ENCODE measurements around the gene GPR37.

Gene GPR37

GRCh38 chr7:124716894-124717293 is 48.7 kb downstream of the GPR37 start:
- Histone ChIP-seq H3K27me3 (ENCODE audit: low read length) (no peaks in the 10 kb centered on the region), H3K27ac (ENCODE audit: low read depth, low read length) (no peak overlapping the region), H4K20me1 (ENCODE audit: low read depth, low read length) (no peaks in the 10 kb centered on the region), H2AFZ (ENCODE audit: low read depth, low read length, severe bottlenecking) (no peak overlapping the region), H3K9me3 (ENCODE audit: insufficient read depth, low read length) (no peaks in the 10 kb centered on the region), H3K4me2 (ENCODE audit: low read depth, low read length, poor library complexity, severe bottlenecking) (no peak overlapping the region), H3K4me3 (ENCODE audit: insufficient read depth, low read length, poor library complexity, severe bottlenecking) (no peak overlapping the region), H3K9ac (ENCODE audit: low read length) (no peak overlapping the region), H3K9me2 (replicated peaks; ENCODE audit: insufficient read depth, low read length) (no peaks in the 10 kb centered on the region), H3K79me2 (ENCODE audit: insufficient read depth, low read length) (no peaks in the 10 kb centered on the region), H3F3A (ENCODE audit: insufficient read depth) (no peaks in the 10 kb centered on the region), H3K36me3 (ENCODE audit: low read length) (no peaks in the 10 kb centered on the region)
- TF ChIP-seq CTCF (IDR thresholded peaks at IDR 0.05; ENCODE audit: insufficient read depth, low read length, poor library complexity, severe bottlenecking): no peak
- TF ChIP-seq EZH2phosphoT487 (conservative IDR thresholded peaks at IDR 0.05; ENCODE audit: low read length): no peak

- Histone ChIP-seq H3K27me3 (ENCODE audit: low read length) (no peaks in the 10 kb centered on the region), H2AFZ (ENCODE audit: low read depth, low read length, severe bottlenecking) (no peak overlapping the region), H4K20me1 (ENCODE audit: low read depth, low read length) (no peaks in the 10 kb centered on the region), H3K9me3 (ENCODE audit: insufficient read depth, low read length) (no peaks in the 10 kb centered on the region), H3K4me2 (ENCODE audit: low read depth, low read length, poor library complexity, severe bottlenecking) (no peak overlapping the region), H3K4me3 (ENCODE audit: insufficient read depth, low read length, poor library complexity, severe bottlenecking) (no peak overlapping the region), H3K79me2 (ENCODE audit: insufficient read depth, low read length) (no peaks in the 10 kb centered on the region), H3K27ac (ENCODE audit: low read depth, low read length) (no peak overlapping the region), H3K9ac (ENCODE audit: low read length) (no peak overlapping the region), H3F3A (ENCODE audit: insufficient read depth) (no peaks in the 10 kb centered on the region), H3K36me3 (ENCODE audit: low read length) (no peaks in the 10 kb centered on the region), H3K9me2 (replicated peaks; ENCODE audit: insufficient read depth, low read length) (no peaks in the 10 kb centered on the region)
- no peak for TF ChIP-seq CTCF (IDR thresholded peaks at IDR 0.05; ENCODE audit: insufficient read depth, low read length, poor library complexity, severe bottlenecking)
- TF ChIP-seq EZH2phosphoT487 (conservative IDR thresholded peaks at IDR 0.05; ENCODE audit: low read length): no peak
Measured at GRCh38 chr7:124713086-124713485, 52.5 kb downstream of the GPR37 start.

GRCh38 chr7:124712017-124712416 is 53.6 kb downstream of the GPR37 start:
- H3F3A ChIP-seq (ENCODE audit: insufficient read depth): no peaks in the 10 kb centered on the region
- no peaks in the 10 kb centered on the region for H3K27me3 ChIP-seq (ENCODE audit: low read length)
- H3K4me2 ChIP-seq (ENCODE audit: low read depth, low read length, poor library complexity, severe bottlenecking): no peak overlapping the region
- H3K79me2 ChIP-seq (ENCODE audit: insufficient read depth, low read length): no peaks in the 10 kb centered on the region
- H3K9ac ChIP-seq (ENCODE audit: low read length): no peak overlapping the region
- no peak overlapping the region for H3K4me3 ChIP-seq (ENCODE audit: insufficient read depth, low read length, poor library complexity, severe bottlenecking)
- no peaks in the 10 kb centered on the region for H3K9me3 ChIP-seq (ENCODE audit: insufficient read depth, low read length)
- H2AFZ ChIP-seq (ENCODE audit: low read depth, low read length, severe bottlenecking): no peak overlapping the region
- no peak overlapping the region for H3K27ac ChIP-seq (ENCODE audit: low read depth, low read length)
- no peaks in the 10 kb centered on the region for H3K9me2 ChIP-seq (replicated peaks; ENCODE audit: insufficient read depth, low read length)
- no peak for TF ChIP-seq EZH2phosphoT487 (conservative IDR thresholded peaks at IDR 0.05; ENCODE audit: low read length)
- no peak for TF ChIP-seq CTCF (IDR thresholded peaks at IDR 0.05; ENCODE audit: insufficient read depth, low read length, poor library complexity, severe bottlenecking)
- no peaks in the 10 kb centered on the region for H3K36me3 ChIP-seq (ENCODE audit: low read length)
- H4K20me1 ChIP-seq (ENCODE audit: low read depth, low read length): no peaks in the 10 kb centered on the region

Measured in SU-DHL-6 (cell line).